ENCODE results near the gene FAM177B.

The FAM177B gene

GRCh38 chr1:222788402-222789156 is 51.6 kb downstream of the FAM177B start:
- DNase-seq, result no peak

DNA sequence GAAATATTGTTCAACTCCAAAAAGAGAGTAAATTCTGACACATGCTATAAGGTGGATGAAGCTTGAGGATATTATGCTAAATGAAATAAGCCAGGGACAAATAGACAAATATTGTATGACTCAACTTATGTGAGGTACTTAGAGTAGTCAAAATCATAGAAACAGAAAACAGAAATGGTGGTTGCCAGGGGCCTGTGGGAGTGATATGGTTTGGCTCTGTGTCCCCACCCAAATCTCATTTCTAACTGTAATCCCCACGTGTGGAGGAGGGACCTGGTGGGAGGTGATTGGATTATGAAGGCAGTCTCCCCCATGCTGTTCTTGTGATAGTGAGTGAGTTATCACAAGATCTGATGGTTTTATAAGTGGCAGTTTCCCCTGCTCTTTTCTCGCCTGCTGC is 53.1 kb downstream of the FAM177B start:
- no peak for DNase-seq

DNA sequence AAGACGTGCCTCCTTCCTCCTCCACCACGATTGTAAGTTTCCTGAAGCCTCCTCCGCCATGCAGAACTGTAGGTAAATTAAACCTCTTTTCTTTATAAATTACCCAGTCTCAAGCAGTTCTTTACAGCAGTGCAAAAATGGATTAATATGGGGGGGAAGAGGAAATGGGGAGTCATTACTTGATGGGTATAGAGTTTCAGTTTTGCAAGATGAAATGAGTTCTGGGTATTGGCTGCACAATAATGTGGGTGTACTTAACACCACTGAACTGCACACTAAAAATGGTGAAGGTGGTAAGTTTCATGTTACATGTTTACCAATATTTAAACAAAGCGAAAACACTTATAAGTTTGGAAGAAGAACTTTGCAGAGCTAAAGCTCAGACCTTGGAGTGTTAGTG is 53.5 kb downstream of the FAM177B start:
- no peak for DNase-seq

- no peak for DNase-seq
Measured at GRCh38 chr1:222791006-222791710, 54.2 kb downstream of the FAM177B start.

DNA sequence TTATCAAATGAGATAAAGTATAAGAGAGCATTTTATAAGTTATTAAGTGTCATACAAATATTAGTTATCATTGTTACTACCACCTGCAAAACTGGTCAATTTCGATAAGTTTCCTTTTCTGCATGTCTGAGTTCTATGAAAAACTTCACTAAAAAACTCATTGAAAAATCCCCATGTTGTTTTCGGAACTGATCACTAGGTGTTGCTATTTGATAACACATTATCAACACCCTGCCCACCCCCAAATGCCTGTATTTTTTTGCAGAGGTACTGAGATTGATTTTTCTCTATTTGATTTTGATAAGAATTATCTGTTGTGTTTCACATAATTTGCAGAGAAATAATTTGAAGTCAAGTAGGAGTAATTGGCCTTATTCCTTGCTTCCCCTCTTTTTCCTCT is 55.7 kb downstream of the FAM177B start:
- no peak for DNase-seq

GRCh38 chr1:222794656-222795474 is 57.9 kb downstream of the FAM177B start:
- DNase-seq, result no peak

GRCh38 chr1:222798116-222798515 is 61.1 kb downstream of the FAM177B start:
- DNase-seq, result no peak

GRCh38 chr1:222798975-222799374 is 62.0 kb downstream of the FAM177B start:
- no peak for DNase-seq

Data from stimulated activated CD4-positive, alpha-beta T cell treated with anti-CD3 and anti-CD28 coated beads, Interleukin-12 subunit alpha, Interleukin-12 subunit beta, amount 100 ng/mL, for 4 hours (primary cell).